Embryonic facial prominence (tissue), 1 donor: ENCODE results near the gene AP4S1.

Experiments
- DNase-seq: peaks from one replicate; pipeline ENCODE4 v3.0.0-alpha.2; 2016; ENCODE audit errors: extremely low spot score

The AP4S1 gene

GRCh38 chr14:31137214-31137889 is 111.9 kb downstream of the AP4S1 start:
- DNase-seq = no peak

DNA sequence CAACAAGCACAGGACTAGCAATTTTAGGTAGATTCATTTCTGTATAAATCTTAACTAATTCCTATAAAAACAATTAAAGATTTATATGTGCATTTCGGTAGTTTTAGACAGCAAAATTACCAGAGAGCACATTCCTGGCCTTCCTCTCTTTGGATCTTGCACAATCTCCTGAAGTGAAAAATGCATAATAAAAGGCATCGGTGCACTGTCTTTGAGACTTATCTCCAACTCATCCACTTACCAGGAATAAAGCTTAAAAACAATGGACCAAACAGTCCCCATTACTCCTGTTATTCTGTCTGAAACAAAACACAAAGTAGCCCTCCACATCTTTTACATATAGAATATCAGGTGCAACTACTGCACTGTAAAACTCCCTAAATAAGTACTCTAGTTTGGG is 112.9 kb downstream of the AP4S1 start:
- DNase-seq = no peak

DNA sequence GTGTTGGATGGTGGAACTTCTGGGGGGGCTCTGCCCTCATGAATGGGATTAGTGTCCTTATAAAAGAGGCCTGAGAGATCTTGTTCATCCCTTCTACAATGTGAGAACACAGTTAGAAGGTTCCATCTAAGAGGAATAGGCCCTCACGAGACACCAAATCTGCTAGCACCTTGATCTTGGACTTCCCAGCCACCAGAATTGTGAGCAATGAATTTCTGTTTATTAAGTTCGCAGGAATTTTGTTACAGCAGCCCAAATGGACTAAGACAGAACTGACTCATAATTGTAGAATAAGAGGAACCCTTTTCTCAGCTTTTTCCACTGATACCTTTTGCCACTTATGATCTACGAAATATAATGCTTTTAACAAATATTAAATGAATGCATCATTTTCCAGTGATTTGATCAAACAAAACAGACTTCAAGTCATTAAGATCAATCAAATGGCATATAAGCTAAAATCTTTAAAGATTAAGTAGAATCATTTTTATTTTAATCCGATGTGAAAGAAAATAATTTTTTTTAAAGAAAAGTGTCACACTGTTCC is 113.9 kb downstream of the AP4S1 start:
- no peak for DNase-seq

- no peak for DNase-seq
These were observed 117.1 kb downstream of the AP4S1 start for GRCh38 chr14:31142455-31143087.
